WTC11 (cell line): Measurements from ENCODE around the gene NET1. TPM values are rescaled to one million over a fixed set of nuclear protein-coding genes. Genes with fewer than 3 reads are reported as not detected.
"Not testable (repeated sequence)": the region's sequence is repeated elsewhere in the genome, so short reads cannot be mapped to it uniquely, and the experiment has no call there.

ENCODE experiments used
- ATAC-seq: fragments of 200-7000 bp; cut with Tn5 transposase; 2 replicates; pipeline ENCODE4 v1.10.0; 2021; ENCODE audit warnings: mild to moderate bottlenecking, moderate library complexity
- CTCF ChIA-PET: fragments of 300-600 bp; sonication (Branson Sonifier 250); formaldehyde crosslinking; loops from one replicate; lab custom pipeline; 2021; ENCODE audit warnings: antibody characterized with exemption; lab: Charles Lee
- POLR2A ChIA-PET: fragments of 350-600 bp; sonication (Branson Sonifier 250); formaldehyde crosslinking; loops from one replicate; lab custom pipeline; 2021; ENCODE audit warnings: antibody characterized with exemption; lab: Charles Lee
- DNase-seq: peaks from one replicate; pipeline ENCODE4 v3.0.0; 2021; ENCODE audit warnings: low spot score
- H3K27ac Mint-ChIP-seq: 2 replicates; pipeline ENCODE4 v1.8.0; 2021; ENCODE audit warnings: mixed read lengths
- H3K27me3 Mint-ChIP-seq: 2 replicates; pipeline ENCODE4 v1.8.0; 2021; ENCODE audit warnings: low read depth, mild to moderate bottlenecking, moderate library complexity, mixed read lengths
- H3K36me3 Mint-ChIP-seq: 2 replicates; pipeline ENCODE4 v1.8.0; 2021; ENCODE audit warnings: mixed read lengths
- H3K4me1 Mint-ChIP-seq: 2 replicates; pipeline ENCODE4 v1.8.0; 2022; ENCODE audit warnings: mixed read lengths
- H3K4me3 Mint-ChIP-seq: 2 replicates; pipeline ENCODE4 v1.8.0; 2021; ENCODE audit warnings: mild to moderate bottlenecking, moderate library complexity, mixed read lengths
- H3K9me3 Mint-ChIP-seq: 2 replicates; pipeline ENCODE4 v1.8.0; 2021; ENCODE audit warnings: mixed read lengths
- E2F4 ChIP-seq: sonication (generic); formaldehyde crosslinking; IDR thresholded peaks from 2 replicates; pipeline ENCODE4 v1.8.1; 2022; ENCODE audit warnings: low read depth, mild to moderate bottlenecking, moderate library complexity, missing genetic modification reagents, borderline replicate concordance
- FOXP4 ChIP-seq: sonication (generic); formaldehyde crosslinking; IDR thresholded peaks from 2 replicates; pipeline ENCODE4 v1.8.0; 2022; ENCODE audit warnings: mild to moderate bottlenecking, missing genetic modification reagents
- GABPB1 ChIP-seq: sonication (generic); formaldehyde crosslinking; IDR thresholded peaks from 2 replicates; pipeline ENCODE4 v1.8.1; 2023; ENCODE audit warnings: mild to moderate bottlenecking, missing genetic modification reagents
- NFATC4 ChIP-seq: fragments of 250-450 bp; sonication (Bioruptor Pico); IDR thresholded peaks from 2 replicates; pipeline ENCODE4 v1.9.0; 2021; ENCODE audit warnings: mild to moderate bottlenecking
- NR3C1 ChIP-seq: sonication (generic); formaldehyde crosslinking; conservative IDR thresholded peaks from 2 replicates; pipeline ENCODE4 v1.8.1; 2023; ENCODE audit warnings: low read depth, mild to moderate bottlenecking, missing genetic modification reagents
- PRRX2 ChIP-seq: fragments of 250-450 bp; sonication (Bioruptor Pico); IDR thresholded peaks from 2 replicates; pipeline ENCODE4 v1.8.0; 2021; ENCODE audit warnings: mild to moderate bottlenecking
- SMAD3 ChIP-seq: sonication (generic); formaldehyde crosslinking; IDR thresholded peaks from 2 replicates; pipeline ENCODE4 v1.8.0; 2022; ENCODE audit warnings: missing genetic modification reagents, mild to moderate bottlenecking, borderline replicate concordance
- TP53 ChIP-seq: sonication (generic); formaldehyde crosslinking; IDR thresholded peaks from 2 replicates; pipeline ENCODE4 v1.8.1; 2023; ENCODE audit warnings: mild to moderate bottlenecking, missing genetic modification reagents
- USF1 ChIP-seq: sonication (generic); formaldehyde crosslinking; IDR thresholded peaks from 2 replicates; pipeline ENCODE4 v1.8.0; 2022; ENCODE audit warnings: mild to moderate bottlenecking, missing genetic modification reagents
- ZBTB43 ChIP-seq: sonication (generic); formaldehyde crosslinking; IDR thresholded peaks from 2 replicates; pipeline ENCODE4 v1.8.1; 2023; ENCODE audit warnings: mild to moderate bottlenecking, missing genetic modification reagents
- ZNF281 ChIP-seq: sonication (generic); formaldehyde crosslinking; IDR thresholded peaks from 2 replicates; pipeline ENCODE4 v1.8.0; 2023; ENCODE audit warnings: mild to moderate bottlenecking, missing genetic modification reagents
- ZSCAN18 ChIP-seq: fragments of 250-450 bp; sonication (Bioruptor Pico); IDR thresholded peaks from 2 replicates; pipeline ENCODE4 v2.1.2; 2022; ENCODE audit warnings: mild to moderate bottlenecking, moderate library complexity
- total RNA-seq: library from RNA; stranded (reverse); gene quantifications from 3 replicates; pipeline ENCODE4 v1.2.3, GENCODE V29; 2021

Gene NET1
- total RNA-seq, 1 experiment from 2014 or later = 85.4 TPM

- Mint-ChIP-seq H3K27me3 (no peaks in the 10 kb centered on the region), H3K36me3 (peaks cover 15% of the 10 kb centered on the region), H3K9me3 (peaks cover 40% of the 10 kb centered on the region), H3K4me3 (no peak overlapping the region), H3K27ac (no peak overlapping the region), H3K4me1 (peaks cover 4% of the 10 kb centered on the region; the same call in 1 of the 2 replicates)
- DNase-seq (no peak), ATAC-seq (no peak)
- POLR2A ChIA-PET = no interaction called here
- no peak for TF ChIP-seq ZNF281
- TF ChIP-seq TP53 (CRISPR knock-in tag) = no peak
- no peak for TF ChIP-seq ZBTB43 (CRISPR knock-in tag)
- no peak for TF ChIP-seq ZSCAN18
- TF ChIP-seq FOXP4 (CRISPR knock-in tag) = no peak
- TF ChIP-seq USF1 (CRISPR knock-in tag) = no peak
- CTCF ChIA-PET = no interaction called here
These were observed 38.3 kb upstream of the NET1 start for GRCh38 chr10:5373891-5374611.

GRCh38 chr10:5376450-5376849 is 35.9 kb upstream of the NET1 start:
- H3K4me3 Mint-ChIP-seq = no peak overlapping the region
- POLR2A ChIA-PET = no interaction called here
- H3K27ac Mint-ChIP-seq = no peak overlapping the region
- H3K27me3 Mint-ChIP-seq = no peaks in the 10 kb centered on the region
- H3K36me3 Mint-ChIP-seq = peaks cover 7% of the 10 kb centered on the region
- ATAC-seq = no peak
- CTCF ChIA-PET = interaction anchor here (1.0 to 1.2 kb wide), 2 partner anchors 527 to 561 kb away, joined by 4 read pairs; no protein-coding TSS in a partner anchor
- TF ChIP-seq SMAD3 (CRISPR knock-in tag) (no peak), GABPB1 (CRISPR knock-in tag) (no peak), NFATC4 (no peak), E2F4 (no peak), USF1 (CRISPR knock-in tag) (no peak), PRRX2 (CRISPR knock-in tag) (no peak), NR3C1 (CRISPR knock-in tag) (no peak)
- peaks cover 4% of the 10 kb centered on the region; the same call in 1 of the 2 replicates for H3K4me1 Mint-ChIP-seq
- DNase-seq = no peak
- peaks cover 26% of the 10 kb centered on the region for H3K9me3 Mint-ChIP-seq

GRCh38 chr10:5379202-5379601 is 33.2 kb upstream of the NET1 start:
- ATAC-seq, POLR2A ChIA-PET, DNase-seq: not testable (repeated sequence)

GRCh38 chr10:5380395-5380794 is 32.0 kb upstream of the NET1 start:
- CTCF ChIA-PET = interaction anchor here (0.9 kb wide), 1 partner anchor 566 kb away, joined by 5 read pairs; no protein-coding TSS in a partner anchor
- H3K4me1 Mint-ChIP-seq, H3K4me3 Mint-ChIP-seq, H3K36me3 Mint-ChIP-seq, POLR2A ChIA-PET, H3K27me3 Mint-ChIP-seq, DNase-seq, H3K27ac Mint-ChIP-seq, ATAC-seq: not testable (repeated sequence)
- peaks cover 15% of the 10 kb centered on the region for H3K9me3 Mint-ChIP-seq

More at GRCh38 chr10:5379202-5379601, 33.2 kb upstream of the NET1 start:
- CTCF ChIA-PET, H3K4me1 Mint-ChIP-seq, H3K36me3 Mint-ChIP-seq, H3K27me3 Mint-ChIP-seq, H3K27ac Mint-ChIP-seq, H3K4me3 Mint-ChIP-seq: not testable (repeated sequence)
- H3K9me3 Mint-ChIP-seq = peaks cover 14% of the 10 kb centered on the region
